Skeletal muscle tissue (tissue), 4 donors: ENCODE data around the gene DNAJC6. TPM values are rescaled to one million over a fixed set of nuclear protein-coding genes. Genes with fewer than 3 reads are reported as not detected.

Experiments used
- H3K27ac ChIP-seq: one replicate; pipeline ENCODE4 v1.7.0; 2013; ENCODE audit warnings: mild to moderate bottlenecking, low read depth, low read length, inconsistent platforms
- H3K27me3 ChIP-seq, 3 donors: one replicate each; pipeline ENCODE4 v1.7.0; 2013; ENCODE audit warnings: low read length in 3 of 3; ENCODE audit not compliant: control insufficient read depth in 3 of 3, insufficient read depth in 3 of 3
- H3K36me3 ChIP-seq, 3 donors: one replicate each; pipeline ENCODE4 v1.7.0; 2013; ENCODE audit warnings: low read length in 3 of 3; ENCODE audit not compliant: control insufficient read depth in 3 of 3, insufficient read depth in 3 of 3
- H3K4me1 ChIP-seq, 3 donors: one replicate each; pipeline ENCODE4 v1.7.0; 2013; ENCODE audit warnings: low read length in 3 of 3, mild to moderate bottlenecking in 3 of 3; ENCODE audit not compliant: control insufficient read depth in 3 of 3, insufficient read depth in 3 of 3
- H3K4me3 ChIP-seq, 3 donors: one replicate each; pipeline ENCODE4 v1.7.0; 2013; ENCODE audit warnings: low read length in 3 of 3
- H3K9ac ChIP-seq, 3 donors: one replicate each; pipeline ENCODE4 v1.7.0; 2013; ENCODE audit warnings: low read length in 3 of 3, mild to moderate bottlenecking in 3 of 3, moderate library complexity in 2 of 3, low read depth in 1 of 3
- H3K9me3 ChIP-seq, 3 donors: one replicate each; pipeline ENCODE4 v1.7.0; 2013; ENCODE audit warnings: low read length in 3 of 3; ENCODE audit not compliant: control insufficient read depth in 3 of 3
- total RNA-seq: library from RNA; depleted of rRNA; stranded (reverse); fragments of >200 nt; gene quantifications from one replicate; pipeline ENCODE4 v1.2.3, GENCODE V29; 2014
- donor health status: Osteomylitis.

The DNAJC6 gene
- total RNA-seq, 1 donor from 2014 or later = 2.6 TPM

GRCh38 chr1:65435987-65436386 is 126.6 kb downstream of the DNAJC6 start:
- no peak overlapping the region for H3K4me3 ChIP-seq
- no peak overlapping the region for H3K27ac ChIP-seq
- H3K9me3 ChIP-seq = no peaks in the 10 kb centered on the region
- H3K4me1 ChIP-seq = no peaks in the 10 kb centered on the region
- no peak overlapping the region for H3K9ac ChIP-seq
- peaks cover 2 to 12% (median 6%) of the 10 kb centered on the region in 3 donors for H3K36me3 ChIP-seq
- no peaks in the 10 kb centered on the region for H3K27me3 ChIP-seq

- Histone ChIP-seq H3K9ac (no peak overlapping the region), H3K27me3 (no peaks in the 10 kb centered on the region), H3K27ac (no peak overlapping the region), H3K4me1 (no peaks in the 10 kb centered on the region), H3K4me3 (no peak overlapping the region), H3K36me3 (peaks cover 0 to 7% (median 2%) of the 10 kb centered on the region in 3 donors), H3K9me3 (no peaks in the 10 kb centered on the region)
These were observed 128.3 kb downstream of the DNAJC6 start for GRCh38 chr1:65437616-65438015.

DNA sequence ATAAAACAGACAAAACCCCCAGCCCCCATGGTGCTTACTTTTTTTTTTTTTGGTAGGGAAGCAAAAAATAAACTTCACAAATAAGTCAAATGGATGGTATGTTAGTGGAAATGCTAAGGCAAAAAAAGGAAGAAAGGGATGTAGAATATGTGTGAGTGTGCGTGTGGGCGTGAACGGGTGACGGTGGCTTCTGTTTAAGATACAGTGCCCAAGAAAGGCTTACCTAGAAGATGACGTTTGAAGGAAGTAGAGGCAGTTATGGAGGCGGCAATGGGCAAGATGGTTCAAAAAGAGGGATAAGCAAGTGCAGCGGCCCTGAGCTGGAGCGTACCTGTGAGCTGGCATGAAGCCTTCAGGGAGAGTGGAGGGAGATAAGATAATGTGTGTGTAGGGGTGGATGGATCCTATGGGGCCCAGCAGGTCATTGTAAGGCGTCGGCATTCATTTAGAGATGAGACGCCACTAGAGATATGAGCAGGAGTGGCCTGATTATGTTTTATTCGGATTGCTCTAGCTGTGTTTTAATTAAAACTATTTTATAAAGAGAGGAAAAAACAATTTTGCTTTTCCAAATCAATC is 131.1 kb downstream of the DNAJC6 start:
- Histone ChIP-seq H3K9me3 (no peaks in the 10 kb centered on the region), H3K36me3 (no peaks in the 10 kb centered on the region)

GRCh38 chr1:65440915-65441314 is 131.6 kb downstream of the DNAJC6 start:
- no peaks in the 10 kb centered on the region for H3K9me3 ChIP-seq
- no peak overlapping the region for H3K9ac ChIP-seq
- H3K27me3 ChIP-seq = no peaks in the 10 kb centered on the region
- H3K27ac ChIP-seq = no peak overlapping the region
- no peak overlapping the region for H3K4me3 ChIP-seq
- H3K4me1 ChIP-seq = no peaks in the 10 kb centered on the region
- H3K36me3 ChIP-seq = no peaks in the 10 kb centered on the region

More for the DNA sequence above, 131.1 kb downstream of the DNAJC6 start:
- no peaks in the 10 kb centered on the region for H3K4me1 ChIP-seq
- no peak overlapping the region for H3K9ac ChIP-seq
- no peaks in the 10 kb centered on the region for H3K27me3 ChIP-seq
- H3K27ac ChIP-seq = no peak overlapping the region
- H3K4me3 ChIP-seq = no peak overlapping the region

- no peak overlapping the region for H3K9ac ChIP-seq
- no peak overlapping the region for H3K27ac ChIP-seq
- no peaks in the 10 kb centered on the region for H3K4me1 ChIP-seq
- no peaks in the 10 kb centered on the region for H3K36me3 ChIP-seq
- no peaks in the 10 kb centered on the region for H3K27me3 ChIP-seq
- H3K9me3 ChIP-seq = no peaks in the 10 kb centered on the region
- no peak overlapping the region for H3K4me3 ChIP-seq
These were observed 132.1 kb downstream of the DNAJC6 start for GRCh38 chr1:65441464-65441863.

- no peaks in the 10 kb centered on the region for H3K27me3 ChIP-seq
- H3K4me3 ChIP-seq = no peak overlapping the region
- H3K36me3 ChIP-seq = no peaks in the 10 kb centered on the region
- no peaks in the 10 kb centered on the region for H3K9me3 ChIP-seq
- H3K9ac ChIP-seq = no peak overlapping the region
- H3K27ac ChIP-seq = no peak overlapping the region
- no peaks in the 10 kb centered on the region for H3K4me1 ChIP-seq
These were observed 133.1 kb downstream of the DNAJC6 start for GRCh38 chr1:65442442-65442841.

DNA sequence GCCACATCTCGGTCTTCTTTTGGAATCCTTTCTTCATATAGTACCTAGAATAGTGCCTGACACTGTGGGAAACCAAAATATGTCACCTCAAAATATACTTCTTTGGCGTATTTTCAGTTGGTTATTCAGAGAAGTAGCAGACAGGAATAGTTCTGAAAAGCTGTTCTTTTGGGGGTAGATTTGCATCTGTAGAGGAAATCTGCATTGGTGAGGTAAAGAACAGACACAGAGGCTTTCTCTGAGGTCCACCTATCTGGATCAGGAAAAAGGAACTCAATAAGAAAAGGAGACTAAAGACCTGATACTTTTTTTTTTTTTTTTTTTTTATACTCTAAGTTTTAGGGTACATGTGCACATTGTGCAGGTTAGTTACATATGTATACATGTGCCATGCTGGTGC is 134.3 kb downstream of the DNAJC6 start:
- Histone ChIP-seq H3K4me1 (no peaks in the 10 kb centered on the region), H3K4me3 (no peak overlapping the region)

GRCh38 chr1:65444128-65444640 is 134.8 kb downstream of the DNAJC6 start:
- H3K27me3 ChIP-seq = no peaks in the 10 kb centered on the region
- H3K9ac ChIP-seq = no peak overlapping the region
- H3K4me3 ChIP-seq = no peak overlapping the region
- H3K27ac ChIP-seq = no peak overlapping the region
- no peaks in the 10 kb centered on the region for H3K36me3 ChIP-seq
- H3K9me3 ChIP-seq = no peaks in the 10 kb centered on the region
- H3K4me1 ChIP-seq = no peaks in the 10 kb centered on the region

More for the DNA sequence above, 134.3 kb downstream of the DNAJC6 start:
- no peaks in the 10 kb centered on the region for H3K9me3 ChIP-seq
- H3K27ac ChIP-seq = no peak overlapping the region
- no peak overlapping the region for H3K9ac ChIP-seq
- no peaks in the 10 kb centered on the region for H3K27me3 ChIP-seq
- H3K36me3 ChIP-seq = no peaks in the 10 kb centered on the region

- Histone ChIP-seq H3K4me1 (no peaks in the 10 kb centered on the region), H3K27ac (no peak overlapping the region), H3K36me3 (no peaks in the 10 kb centered on the region), H3K27me3 (no peaks in the 10 kb centered on the region), H3K9me3 (no peaks in the 10 kb centered on the region), H3K4me3 (no peak overlapping the region), H3K9ac (no peak overlapping the region)
These were observed 136.5 kb downstream of the DNAJC6 start for GRCh38 chr1:65445837-65446236.

GRCh38 chr1:65449214-65449823 is 140.0 kb downstream of the DNAJC6 start:
- H3K27me3 ChIP-seq = no peaks in the 10 kb centered on the region
- no peak overlapping the region for H3K27ac ChIP-seq
- no peak overlapping the region for H3K4me3 ChIP-seq
- H3K36me3 ChIP-seq = no peaks in the 10 kb centered on the region
- H3K4me1 ChIP-seq = no peaks in the 10 kb centered on the region
- no peaks in the 10 kb centered on the region for H3K9me3 ChIP-seq
- H3K9ac ChIP-seq = no peak overlapping the region
